H1 (cell line): ENCODE results near the gene ING4. TPM values are rescaled to one million over a fixed set of nuclear protein-coding genes. Genes with fewer than 3 reads are reported as not detected.

ENCODE experiments used
- CTCF ChIA-PET: fragments of 300-600 bp; sonication (Branson Sonifier 250); formaldehyde crosslinking; loops from one replicate; lab custom pipeline; 2021; ENCODE audit not compliant: partially characterized antibody; lab: Charles Lee
- POLR2A ChIA-PET: fragments of 300-600 bp; sonication (Branson Sonifier 250); formaldehyde crosslinking; loops from one replicate; lab custom pipeline; 2021; ENCODE audit warnings: inconsistent platforms; ENCODE audit not compliant: partially characterized antibody; lab: Charles Lee
- DNase-seq, 2 experiments: peaks; one replicate each; pipeline versions ENCODE4 v3.0.0 to v3.0.0-alpha.2; 2010 to 2022; ENCODE audit warnings: low spot score in 2 of 2, low read depth in 1 of 2, mixed read lengths in 1 of 2
- FAIRE-seq: peaks from 2 replicates; lab custom pipeline; 2011; peaks lifted over from hg19 to GRCh38; lab: Jason Lieb, UNC
- H2AFZ ChIP-seq: 2 replicates; pipeline ENCODE4 v1.8.1; 2012; ENCODE audit warnings: low read length, inconsistent platforms
- H2AK5ac ChIP-seq: 2 replicates; pipeline ENCODE4 v1.6.1; 2013; ENCODE audit warnings: low read depth, low read length
- H2BK120ac ChIP-seq: replicated peaks from 2 replicates; pipeline ENCODE3; 2013; ENCODE audit warnings: low read depth, low read length, inconsistent platforms
- H2BK12ac ChIP-seq: 2 replicates; pipeline ENCODE4 v1.6.1; 2013; ENCODE audit warnings: low read depth, low read length
- H2BK15ac ChIP-seq: 2 replicates; pipeline ENCODE4 v1.6.1; 2013; ENCODE audit warnings: low read length
- H2BK20ac ChIP-seq: 2 replicates; pipeline ENCODE4 v1.6.1; 2013; ENCODE audit warnings: low read length
- H2BK5ac ChIP-seq: 2 replicates; pipeline ENCODE4 v1.6.1; 2013; ENCODE audit warnings: low read depth, low read length
- H3K14ac ChIP-seq: 2 replicates; pipeline ENCODE4 v1.6.1; 2013; ENCODE audit warnings: inconsistent platforms; ENCODE audit not compliant: insufficient read length
- H3K18ac ChIP-seq: 2 replicates; pipeline ENCODE4 v1.6.1; 2013; ENCODE audit warnings: low read length; ENCODE audit errors: extremely low read depth
- H3K23ac ChIP-seq: 2 replicates; pipeline ENCODE4 v1.6.1; 2013; ENCODE audit warnings: inconsistent platforms; ENCODE audit not compliant: insufficient read length
- H3K23me2 ChIP-seq: 2 replicates; pipeline ENCODE4 v1.6.1; 2013; ENCODE audit warnings: low read depth, low read length
- H3K27ac ChIP-seq: 2 replicates; pipeline ENCODE4 v1.6.1; 2011; ENCODE audit warnings: low read depth, low read length, inconsistent platforms
- H3K27me3 ChIP-seq, 4 experiments: replicated peaks in 1 of 4; 1 replicate in 1 of 4; 2 replicates in 3 of 4; pipeline versions ENCODE4 v1.6.1 to v1.8.1; 2011 to 2013; ENCODE audit warnings: low read length in 3 of 4, mild to moderate bottlenecking in 3 of 4, inconsistent platforms in 2 of 4, mixed read lengths in 2 of 4, moderate library complexity in 1 of 4; ENCODE audit not compliant: control insufficient read depth in 3 of 4, insufficient read depth in 3 of 4; ENCODE audit errors: extremely low read depth in 1 of 4
- H3K36me3 ChIP-seq, 4 experiments: 2 replicates each; pipeline versions ENCODE4 v1.6.1 to v1.8.1; 2011 to 2013; ENCODE audit warnings: mild to moderate bottlenecking in 4 of 4, low read length in 3 of 4, moderate library complexity in 2 of 4, control low read depth in 1 of 4, inconsistent platforms in 1 of 4; ENCODE audit not compliant: insufficient read depth in 4 of 4, control insufficient read depth in 2 of 4
- H3K4ac ChIP-seq: replicated peaks from 2 replicates; pipeline ENCODE3; 2013; ENCODE audit warnings: low read length, low read depth, mixed read lengths, inconsistent platforms; ENCODE audit not compliant: insufficient read length
- H3K4me1 ChIP-seq, 4 experiments: replicated peaks in 1 of 4; 1 replicate in 1 of 4; 2 replicates in 3 of 4; pipeline versions ENCODE4 v1.6.1 to v1.8.1; 2011 to 2013; ENCODE audit warnings: low read length in 3 of 4, inconsistent platforms in 2 of 4, mixed read lengths in 1 of 4; ENCODE audit not compliant: insufficient read depth in 4 of 4, control insufficient read depth in 3 of 4
- H3K4me2 ChIP-seq, 2 experiments: 2 replicates each; pipeline versions ENCODE4 v1.6.1 to v1.8.1; 2011 to 2013; ENCODE audit warnings: low read depth in 2 of 2, low read length in 2 of 2, control low read depth in 1 of 2, inconsistent platforms in 1 of 2, mild to moderate bottlenecking in 1 of 2; ENCODE audit not compliant: insufficient read depth in 1 of 2
- H3K4me3 ChIP-seq, 4 experiments: fragments of 200-600, 300-600 bp in 1 of 4; sonication (generic), shearing (Covaris generic), sonication (Bioruptor Twin) in 1 of 4; 2 replicates each; pipeline versions ENCODE4 v1.5.1 to v1.8.1; 2011 to 2016; ENCODE audit warnings: low read length in 4 of 4, low read depth in 3 of 4, control low read depth in 2 of 4, inconsistent platforms in 2 of 4, mild to moderate bottlenecking in 2 of 4, mixed read lengths in 1 of 4, moderate library complexity in 1 of 4; ENCODE audit not compliant: insufficient read depth in 2 of 4; ENCODE audit errors: extremely low read depth in 1 of 4
- H3K56ac ChIP-seq: replicated peaks from 2 replicates; pipeline ENCODE3; 2013; ENCODE audit warnings: low read depth, mild to moderate bottlenecking, mixed read lengths, low read length, inconsistent platforms; ENCODE audit not compliant: insufficient read length
- H3K79me1 ChIP-seq: 2 replicates; pipeline ENCODE4 v1.6.1; 2013; ENCODE audit warnings: low read depth, low read length, control low read depth
- H3K79me2 ChIP-seq, 2 experiments: 2 replicates each; pipeline versions ENCODE4 v1.6.1 to v1.8.1; 2012 to 2013; ENCODE audit warnings: low read length in 2 of 2, mild to moderate bottlenecking in 2 of 2, inconsistent platforms in 1 of 2; ENCODE audit not compliant: insufficient read depth in 2 of 2, control insufficient read depth in 1 of 2
- H3K9ac ChIP-seq, 4 experiments: replicated peaks in 1 of 4; 1 replicate in 1 of 4; 2 replicates in 3 of 4; pipeline versions ENCODE4 v1.6.1 to v1.8.1; 2011 to 2013; ENCODE audit warnings: low read depth in 3 of 4, low read length in 3 of 4, control low read depth in 2 of 4, mild to moderate bottlenecking in 2 of 4, moderate library complexity in 2 of 4, inconsistent platforms in 1 of 4; ENCODE audit errors: extremely low read depth in 1 of 4
- H3K9me3 ChIP-seq, 2 experiments: 2 replicates each; pipeline versions ENCODE4 v1.6.1 to v1.8.1; 2012 to 2013; ENCODE audit warnings: mild to moderate bottlenecking in 2 of 2, moderate library complexity in 2 of 2, control low read depth in 1 of 2, inconsistent platforms in 1 of 2, low read depth in 1 of 2, low read length in 1 of 2, mixed read lengths in 1 of 2; ENCODE audit not compliant: insufficient read depth in 2 of 2
- H4K20me1 ChIP-seq, 2 experiments: replicated peaks in 1 of 2; 2 replicates each; pipeline versions ENCODE3 to v1.8.1; 2011 to 2013; ENCODE audit warnings: inconsistent platforms in 2 of 2, low read length in 2 of 2, mild to moderate bottlenecking in 1 of 2; ENCODE audit not compliant: insufficient read depth in 2 of 2, control insufficient read depth in 1 of 2
- H4K5ac ChIP-seq: 2 replicates; pipeline ENCODE4 v1.6.1; 2013; ENCODE audit warnings: low read length, low read depth, mixed read lengths, inconsistent platforms; ENCODE audit not compliant: insufficient read length
- H4K8ac ChIP-seq: 2 replicates; pipeline ENCODE4 v1.8.0; 2013; ENCODE audit warnings: mild to moderate bottlenecking, moderate library complexity, low read length, inconsistent platforms; ENCODE audit not compliant: insufficient read depth; ENCODE audit errors: extremely low read depth
- H4K91ac ChIP-seq: replicated peaks from 2 replicates; pipeline ENCODE3; 2013; ENCODE audit warnings: low read length, mixed read lengths, inconsistent platforms; ENCODE audit not compliant: insufficient read length
- CEBPB ChIP-seq: IDR thresholded peaks from 2 replicates; pipeline ENCODE4 v1.6.1; 2012; ENCODE audit warnings: low read depth, low read length
- CHD2 ChIP-seq: IDR thresholded peaks from 2 replicates; pipeline ENCODE4 v1.6.1; 2012; ENCODE audit warnings: low read length, improper control_type of control experiment
- CTBP2 ChIP-seq: IDR thresholded peaks from 2 replicates; pipeline ENCODE4 v1.7.0; 2011; ENCODE audit warnings: borderline replicate concordance, mild to moderate bottlenecking, moderate library complexity, mixed read lengths, low read length; ENCODE audit not compliant: insufficient read depth, insufficient read length
- JUN ChIP-seq: IDR thresholded peaks from 2 replicates; pipeline ENCODE4 v1.6.1; 2011; ENCODE audit warnings: low read depth, mild to moderate bottlenecking, improper control_type of control experiment, low read length
- POU5F1 ChIP-seq: IDR thresholded peaks from 2 replicates; pipeline ENCODE4 v1.6.1; 2011; ENCODE audit warnings: low read depth, mild to moderate bottlenecking, low read length, moderate library complexity
- TAF7 ChIP-seq: optimal IDR thresholded peaks from 2 replicates; pipeline ENCODE3; 2011; ENCODE audit warnings: low read depth, mild to moderate bottlenecking, inconsistent platforms, low read length, moderate library complexity, borderline replicate concordance
- WGBS, 2 experiments: shearing (Covaris generic) in 1 of 2; methylation state at CpG; one replicate each; pipeline versions ENCODE4 v1.1.6 to v1.1.7; 2013 to 2015; ENCODE audit warnings: low lambda C conversion rate in 2 of 2, mixed read lengths in 2 of 2, inconsistent platforms in 1 of 2, low coverage in 1 of 2, missing lambda C conversion rate in 1 of 2; ENCODE audit not compliant: insufficient replicate concordance in 2 of 2, insufficient coverage in 1 of 2, insufficient read length in 1 of 2; ENCODE audit errors: extremely low coverage in 1 of 2, missing lambda C conversion rate in 1 of 2; 5-methylcytosine and 5-hydroxymethylcytosine counted together
- polyA plus RNA-seq, 7 experiments: library from polyadenylated mRNA; depleted of rRNA in 3 of 7; stranded (reverse) in 5 of 7; unstranded in 2 of 7; fragments of >200 nt in 5 of 7; fragments of 200-250 nt in 2 of 7; gene quantifications; 1 replicate in 5 of 7; 2 replicates in 1 of 7; 4 replicates in 1 of 7; pipeline versions ENCODE4 v1.2.1 to v1.2.3, GENCODE V29; 2011 to 2013; ENCODE audit warnings: missing spikeins in 2 of 7, mixed read lengths in 2 of 7
- total RNA-seq: library from RNA; stranded (reverse); fragmentation: NEBNext Ultra II Directional; extraction: Animal tissue kit (Norgen Biotek cat#: 25700); gene quantifications from 2 replicates; pipeline ENCODE4 v1.2.1, GENCODE V29; 2021
- TF ChIP-seq, protein P1 (sequence below): IDR thresholded peaks from 2 replicates; pipeline ENCODE4 v1.6.1; 2011; ENCODE audit warnings: low read depth, mild to moderate bottlenecking, low read length; ENCODE audit not compliant: insufficient read depth

Gene ING4
- total and polyA plus RNA-seq, 2 of the 8 experiments (the other 6 are each of a cell fraction or from before 2014, with no cell fraction given): 22.9 to 28.6 TPM

DNA sequence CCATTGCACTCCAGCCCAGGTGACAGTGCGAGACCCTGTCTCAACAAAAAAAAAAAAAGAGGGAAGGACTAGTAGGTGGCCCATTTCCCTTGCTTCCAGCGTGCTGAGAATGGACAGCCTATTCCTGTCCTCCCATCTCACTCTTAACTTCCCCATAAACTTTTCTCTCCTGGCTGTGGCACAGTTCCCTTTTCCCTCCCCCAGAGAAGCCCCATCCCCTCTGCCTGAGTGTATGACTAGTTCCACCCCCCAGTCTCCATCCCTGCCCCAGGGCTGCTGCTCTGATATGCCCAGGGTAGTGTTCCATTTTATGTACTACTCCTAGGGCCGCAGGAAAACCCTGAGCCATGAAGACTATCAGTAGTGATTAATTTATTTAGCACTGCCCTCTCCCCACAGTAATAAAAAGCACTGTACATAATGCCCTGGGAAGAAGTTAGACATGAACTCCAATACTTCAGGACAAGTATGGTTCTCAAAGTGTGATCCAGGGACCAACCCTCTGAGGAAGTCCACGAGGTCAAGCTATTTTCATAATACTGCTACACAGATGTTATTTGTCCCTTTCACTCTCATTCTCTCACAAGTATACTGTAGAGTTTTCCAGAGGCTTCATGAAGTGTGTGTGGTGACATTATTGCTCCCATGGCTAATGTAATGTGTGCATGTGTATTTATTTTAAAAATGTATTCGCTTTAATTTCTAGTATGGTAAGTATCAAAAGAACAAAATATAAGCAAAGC is 44.3 kb downstream of the ING4 start:
- FAIRE-seq (no peak), DNase-seq (no peak)
- H2BK5ac ChIP-seq: no peak overlapping the region
- no peak overlapping the region for H2BK20ac ChIP-seq
- H3K36me3 ChIP-seq: no peaks in the 10 kb centered on the region
- POLR2A ChIA-PET: interaction anchor here (1.0 to 3.4 kb wide), 4 partner anchors 25 to 251 kb away, joined by 3 to 18 read pairs (median 4); partner anchors contain the start of gene GAPDH
- peaks cover 4 to 27% (median 21%) of the 10 kb centered on the region in 4 experiments; a peak in 6 of 7 replicates for H3K27me3 ChIP-seq
- H2AFZ ChIP-seq: no peak overlapping the region
- no peak overlapping the region for H2BK120ac ChIP-seq
- no peak overlapping the region for H2BK12ac ChIP-seq
- H4K20me1 ChIP-seq: no peaks in the 10 kb centered on the region
- no peak overlapping the region for H2BK15ac ChIP-seq
- no peaks in the 10 kb centered on the region for H3K79me1 ChIP-seq
- H3K4ac ChIP-seq: no peak overlapping the region
- H3K23me2 ChIP-seq: peaks cover 2% of the 10 kb centered on the region; the same call in 1 of the 2 replicates
- no peak overlapping the region for H3K4me3 ChIP-seq
- no peak overlapping the region for H4K5ac ChIP-seq
- H3K4me2 ChIP-seq: no peak overlapping the region
- no peaks in the 10 kb centered on the region; a peak in 1 of 4 replicates for H3K9me3 ChIP-seq
- TF ChIP-seq POU5F1: no peak
- TF ChIP-seq CTBP2: no peak
- TF ChIP-seq, protein P1, sequence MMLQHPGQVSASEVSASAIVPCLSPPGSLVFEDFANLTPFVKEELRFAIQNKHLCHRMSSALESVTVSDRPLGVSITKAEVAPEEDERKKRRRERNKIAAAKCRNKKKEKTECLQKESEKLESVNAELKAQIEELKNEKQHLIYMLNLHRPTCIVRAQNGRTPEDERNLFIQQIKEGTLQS: no peak
- TF ChIP-seq CHD2: no peak
- TF ChIP-seq TAF7: no peak
- no peak for TF ChIP-seq CEBPB
- no peak for TF ChIP-seq JUN
- H4K91ac ChIP-seq: no peak overlapping the region
- H3K23ac ChIP-seq: no peak overlapping the region
- H3K56ac ChIP-seq: no peak overlapping the region
- H4K8ac ChIP-seq: no peak overlapping the region; the same call in 1 of the 2 replicates
- H3K4me1 ChIP-seq: peaks cover 3 to 11% (median 9%) of the 10 kb centered on the region in 4 experiments; a peak in 6 of 7 replicates
- no peak overlapping the region for H3K9ac ChIP-seq
- no peak overlapping the region for H3K27ac ChIP-seq
- no peak overlapping the region for H3K14ac ChIP-seq
- H3K18ac ChIP-seq: no peak overlapping the region
- WGBS, 2 experiments: 63% methylated on average over 5 of the region's 5 CpGs; no CpG with 5 or more reads in 1 of the 2 experiments
- no peak overlapping the region for H2AK5ac ChIP-seq
- H3K79me2 ChIP-seq: no peaks in the 10 kb centered on the region
- CTCF ChIA-PET: interaction anchor here (0.6 to 8.7 kb wide), 25 partner anchors 12 to 250 kb away, joined by 3 to 146 read pairs (median 6); partner anchors contain the start of genes ACRBP, MLF2 and ZNF384
